Spleen (tissue), 11 donors: ENCODE data around the gene POU6F2. TPM values are rescaled to one million over a fixed set of nuclear protein-coding genes. Genes with fewer than 3 reads are reported as not detected.

Experiments
- DNase-seq: peaks from one replicate; pipeline ENCODE4 v3.0.0-alpha.2; 2020
- H3K27ac ChIP-seq, 8 donors: fragments of 200-600 bp; sonication (generic) in 7 of 8; 1 replicate in 4 of 8; 2 replicates in 4 of 8; pipeline versions ENCODE4 v1.5.0 to v1.8.0; 2016 to 2021; ENCODE audit warnings: inconsistent platforms in 4 of 8, mild to moderate bottlenecking in 4 of 8, moderate library complexity in 1 of 8
- H3K27me3 ChIP-seq, 7 donors: fragments of 200-600 bp; sonication (generic) in 6 of 7; replicated peaks in 1 of 7; 1 replicate in 4 of 7; 2 replicates in 3 of 7; pipeline versions ENCODE4 v1.5.0 to v1.8.0; 2016 to 2021; ENCODE audit warnings: inconsistent platforms in 3 of 7, mild to moderate bottlenecking in 1 of 7
- H3K36me3 ChIP-seq, 6 donors: fragments of 200-600 bp; sonication (generic) in 5 of 6; 1 replicate in 4 of 6; 2 replicates in 2 of 6; pipeline versions ENCODE4 v1.5.0 to v1.8.0; 2016 to 2021; ENCODE audit warnings: inconsistent platforms in 2 of 6
- H3K4me1 ChIP-seq, 6 donors: fragments of 200-600 bp; sonication (generic) in 5 of 6; 1 replicate in 3 of 6; 2 replicates in 3 of 6; pipeline versions ENCODE4 v1.5.0 to v1.8.0; 2016 to 2021; ENCODE audit warnings: inconsistent platforms in 3 of 6
- H3K4me3 ChIP-seq, 8 donors: fragments of 200-600 bp; sonication (generic) in 7 of 8; 1 replicate in 4 of 8; 2 replicates in 4 of 8; pipeline versions ENCODE4 v1.5.0 to v1.8.0; 2016 to 2021; ENCODE audit warnings: inconsistent platforms in 4 of 8, mild to moderate bottlenecking in 4 of 8, moderate library complexity in 2 of 8
- H3K9me3 ChIP-seq, 8 donors: fragments of 200-600 bp; sonication (generic) in 7 of 8; 1 replicate in 4 of 8; 2 replicates in 4 of 8; pipeline versions ENCODE4 v1.5.0 to v1.8.0; 2016 to 2021; ENCODE audit warnings: inconsistent platforms in 4 of 8
- POLR2A ChIP-seq, 3 donors: fragments of 450-650 bp; IDR thresholded peaks; one replicate each; pipeline ENCODE4 v1.5.1; 2017; ENCODE audit warnings: antibody characterized with exemption in 3 of 3, mild to moderate bottlenecking in 1 of 3
- POLR2AphosphoS5 ChIP-seq, 3 donors: sonication (generic); formaldehyde crosslinking; IDR thresholded peaks; one replicate each; pipeline ENCODE4 v1.5.1; 2017; ENCODE audit warnings: antibody characterized with exemption in 3 of 3
- WGBS, 5 donors: extraction: QIAGEN DNeasy Blood & Tissue Kit in 3 of 5; methylation state at CpG; one replicate each; pipeline versions ENCODE4 v1.1.5 to v1.1.7; 2013 to 2018; 5-methylcytosine and 5-hydroxymethylcytosine counted together
- intact Hi-C: fragments of 100-400 bp; cut with DNase I; formaldehyde crosslinking; loops from one replicate; pipeline ENCODE4 v1.15.0; 2023; ENCODE audit warnings: low total_unique reads
- polyA plus RNA-seq, 3 donors: library from polyadenylated mRNA; stranded (reverse); fragments of 200-250 nt; gene quantifications; one replicate each; pipeline ENCODE4 v1.2.1, GENCODE V29; 2013
- total RNA-seq, 7 donors: library from RNA; depleted of rRNA in 3 of 7; stranded (reverse); fragments of >200 nt in 3 of 7; fragmentation: NEBNext Ultra II Directional in 4 of 7; extraction: Animal tissue kit (Norgen Biotek cat#: 25700) in 4 of 7; gene quantifications; one replicate each; pipeline versions ENCODE4 v1.1.0 to v1.2.1, GENCODE V29; 2016 to 2021
- TF ChIP-seq, protein P1 (sequence below), 11 experiments: fragments of 200-600 bp in 7 of 11; fragments of 450-650 bp in 4 of 11; sonication (generic) in 4 of 11; IDR thresholded peaks in 8 of 11; conservative IDR thresholded peaks in 3 of 11; 1 replicate in 7 of 11; 2 replicates in 4 of 11; pipeline versions ENCODE4 v1.4.0 to v1.8.0; 2016 to 2021; ENCODE audit warnings: antibody characterized with exemption in 11 of 11, inconsistent platforms in 4 of 11, mild to moderate bottlenecking in 1 of 11
- donor health status: healthy with polysubstance abuse.
- donor health status: DM: no; HTN: no; CAD: no; lungs with moderate emphysema.
- donor health status: DM: no; HTN: no; CAD: no.
- donor health status: Bipolar disorder and iron deficiency.
- donor health status: healthy.
- donor health status: DM: no; HTN: no; CAD: no.
- donor health status: DM: yes; HTN: yes; CAD: no.

POU6F2 gene
- total and polyA plus RNA-seq, 10 donors = 0.04 to 0.54 (median 0.23) TPM; not detected in 7

GRCh38 chr7:39153647-39154046 lies 175.9 kb downstream of the POU6F2 start:
- 78 to 82% (median 80%) methylated on average over 5 of the region's 5 CpGs for WGBS, 5 donors
- H3K9me3 ChIP-seq = no peaks in the 10 kb centered on the region
- no peaks in the 10 kb centered on the region for H3K36me3 ChIP-seq
- no peaks in the 10 kb centered on the region for H3K4me1 ChIP-seq
- H3K4me3 ChIP-seq = no peak overlapping the region
- peaks cover 0 to 9% (median 0%) of the 10 kb centered on the region in 7 donors for H3K27me3 ChIP-seq
- no peak for DNase-seq
- TF ChIP-seq, protein P1, sequence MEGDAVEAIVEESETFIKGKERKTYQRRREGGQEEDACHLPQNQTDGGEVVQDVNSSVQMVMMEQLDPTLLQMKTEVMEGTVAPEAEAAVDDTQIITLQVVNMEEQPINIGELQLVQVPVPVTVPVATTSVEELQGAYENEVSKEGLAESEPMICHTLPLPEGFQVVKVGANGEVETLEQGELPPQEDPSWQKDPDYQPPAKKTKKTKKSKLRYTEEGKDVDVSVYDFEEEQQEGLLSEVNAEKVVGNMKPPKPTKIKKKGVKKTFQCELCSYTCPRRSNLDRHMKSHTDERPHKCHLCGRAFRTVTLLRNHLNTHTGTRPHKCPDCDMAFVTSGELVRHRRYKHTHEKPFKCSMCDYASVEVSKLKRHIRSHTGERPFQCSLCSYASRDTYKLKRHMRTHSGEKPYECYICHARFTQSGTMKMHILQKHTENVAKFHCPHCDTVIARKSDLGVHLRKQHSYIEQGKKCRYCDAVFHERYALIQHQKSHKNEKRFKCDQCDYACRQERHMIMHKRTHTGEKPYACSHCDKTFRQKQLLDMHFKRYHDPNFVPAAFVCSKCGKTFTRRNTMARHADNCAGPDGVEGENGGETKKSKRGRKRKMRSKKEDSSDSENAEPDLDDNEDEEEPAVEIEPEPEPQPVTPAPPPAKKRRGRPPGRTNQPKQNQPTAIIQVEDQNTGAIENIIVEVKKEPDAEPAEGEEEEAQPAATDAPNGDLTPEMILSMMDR (IDR thresholded peaks at IDR 0.05 in 8 of 11, conservative IDR thresholded peaks at IDR 0.05 in 3 of 11) = no peak
- TF ChIP-seq POLR2A (IDR thresholded peaks at IDR 0.05) (no peak), POLR2AphosphoS5 (IDR thresholded peaks at IDR 0.05) (no peak)
- H3K27ac ChIP-seq = no peak overlapping the region
- intact Hi-C loops = no loop called here

DNA sequence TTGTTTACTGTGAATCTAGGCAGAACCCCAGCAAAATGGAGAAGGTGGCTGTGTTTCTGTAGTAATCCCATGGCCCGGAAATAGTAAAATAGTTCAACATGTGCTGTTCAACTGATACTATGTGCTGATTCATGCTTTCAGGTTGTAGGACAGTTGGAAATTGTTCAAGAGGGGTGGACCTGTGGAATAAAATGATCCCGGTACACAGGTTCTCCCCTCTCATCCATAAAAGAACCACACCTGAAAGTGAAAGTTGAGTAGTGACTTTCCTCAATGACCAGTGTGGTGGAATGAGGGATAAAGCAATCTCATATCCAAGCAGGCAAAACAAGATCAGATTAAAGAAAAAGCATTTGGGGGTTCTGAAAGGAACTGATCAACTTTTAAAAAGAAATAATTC lies 177.1 kb downstream of the POU6F2 start:
- Histone ChIP-seq H3K27ac (no peak overlapping the region), H3K27me3 (peaks cover 0 to 9% (median 0%) of the 10 kb centered on the region in 7 donors), H3K36me3 (no peaks in the 10 kb centered on the region), H3K9me3 (no peaks in the 10 kb centered on the region), H3K4me1 (no peaks in the 10 kb centered on the region), H3K4me3 (no peak overlapping the region)
- TF ChIP-seq POLR2AphosphoS5 (IDR thresholded peaks at IDR 0.05) (no peak), POLR2A (IDR thresholded peaks at IDR 0.05) (no peak)
- TF ChIP-seq, protein P1 (IDR thresholded peaks at IDR 0.05 in 8 of 11, conservative IDR thresholded peaks at IDR 0.05 in 3 of 11) = no peak
- DNase-seq = no peak
- intact Hi-C loops = no loop called here
- 79 to 95% (median 87%) methylated on average over 2 of the region's 2 CpGs for WGBS, 5 donors

DNA sequence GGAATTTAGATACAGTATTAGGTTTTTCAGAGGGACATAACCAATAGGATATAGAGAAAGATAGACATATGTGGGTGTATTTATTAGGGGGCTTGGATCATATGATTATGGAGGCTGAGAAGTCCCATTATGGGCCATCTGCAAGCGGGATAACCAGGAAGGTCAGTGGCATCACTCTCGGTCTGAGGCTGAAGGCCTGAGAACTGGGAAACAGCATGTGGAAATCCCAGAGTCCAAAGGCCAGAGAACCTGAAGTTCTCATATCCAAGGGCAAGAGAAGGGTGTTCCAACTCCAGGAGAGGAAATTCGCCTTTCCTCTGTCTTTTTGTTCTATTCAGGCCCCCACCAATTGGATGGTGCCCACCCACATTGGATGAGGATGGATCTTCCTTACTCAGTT lies 180.7 kb downstream of the POU6F2 start:
- Histone ChIP-seq H3K9me3 (no peaks in the 10 kb centered on the region), H3K4me3 (no peak overlapping the region), H3K36me3 (no peaks in the 10 kb centered on the region), H3K27me3 (no peaks in the 10 kb centered on the region), H3K4me1 (no peaks in the 10 kb centered on the region), H3K27ac (no peak overlapping the region)
- WGBS, 5 donors = 75 to 87% (median 84%) methylated on average over 3 of the region's 3 CpGs
- TF ChIP-seq, protein P1 (IDR thresholded peaks at IDR 0.05 in 8 of 11, conservative IDR thresholded peaks at IDR 0.05 in 3 of 11) = no peak
- TF ChIP-seq POLR2AphosphoS5 (IDR thresholded peaks at IDR 0.05) (no peak), POLR2A (IDR thresholded peaks at IDR 0.05) (no peak)
- intact Hi-C loops = no loop called here
- DNase-seq = no peak

DNA sequence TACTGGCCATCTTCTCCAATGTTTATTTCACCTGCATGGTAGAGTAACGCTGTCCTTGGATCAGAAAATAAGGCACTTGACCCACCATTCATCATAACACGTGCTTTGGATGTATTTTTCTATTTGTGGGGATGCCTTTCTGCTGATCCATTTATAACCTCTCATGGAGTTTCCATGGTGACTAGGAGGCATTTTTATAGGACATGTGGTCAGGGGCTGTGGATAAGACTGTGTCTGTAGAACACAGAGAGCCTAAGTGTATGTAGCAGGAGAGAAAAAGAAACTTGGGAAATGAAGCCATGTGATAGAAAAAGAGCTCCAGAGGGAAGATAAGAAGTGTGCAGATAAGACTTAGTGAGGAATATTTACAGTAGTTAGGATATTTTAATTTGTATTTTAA lies 184.2 kb downstream of the POU6F2 start:
- no peak overlapping the region for H3K27ac ChIP-seq
- DNase-seq = no peak
- intact Hi-C loops = no loop called here
- H3K4me1 ChIP-seq = no peaks in the 10 kb centered on the region
- H3K36me3 ChIP-seq = no peaks in the 10 kb centered on the region
- 68 to 82% (median 77%) methylated on average over 2 of the region's 2 CpGs for WGBS, 5 donors
- no peaks in the 10 kb centered on the region for H3K9me3 ChIP-seq
- no peak overlapping the region for H3K4me3 ChIP-seq
- TF ChIP-seq POLR2A (IDR thresholded peaks at IDR 0.05) (no peak), POLR2AphosphoS5 (IDR thresholded peaks at IDR 0.05) (no peak)
- TF ChIP-seq, protein P1 (IDR thresholded peaks at IDR 0.05 in 8 of 11, conservative IDR thresholded peaks at IDR 0.05 in 3 of 11) = no peak
- no peaks in the 10 kb centered on the region for H3K27me3 ChIP-seq
